Keratinocyte (primary cell): ENCODE results near the gene SH3BP5. TPM values are rescaled to one million over a fixed set of nuclear protein-coding genes. Genes with fewer than 3 reads are reported as not detected.

ENCODE experiments used
- DNase-seq: peaks from one replicate; pipeline ENCODE4 v3.0.0-alpha.2; 2011; ENCODE audit warnings: low read depth, missing footprints, low spot score
- FAIRE-seq: peaks from 2 replicates; lab custom pipeline; 2011; peaks lifted over from hg19 to GRCh38; lab: Jason Lieb, UNC
- H2AFZ ChIP-seq: 2 replicates; pipeline ENCODE4 v1.6.0; 2012; ENCODE audit warnings: low read length, control low read depth, inconsistent platforms; ENCODE audit not compliant: control insufficient read depth
- H3K27ac ChIP-seq: 2 replicates; pipeline ENCODE4 v1.5.1; 2011; ENCODE audit warnings: low read length; ENCODE audit not compliant: control insufficient read depth, insufficient read depth
- H3K27me3 ChIP-seq: 3 replicates; pipeline ENCODE4 v1.6.0; 2011; ENCODE audit warnings: low read length; ENCODE audit not compliant: control insufficient read depth, insufficient read depth; ENCODE audit errors: extremely low read depth
- H3K36me3 ChIP-seq, 2 experiments: 2 replicates in 1 of 2; 3 replicates in 1 of 2; pipeline ENCODE4 v1.5.1; 2011; ENCODE audit warnings: low read length in 2 of 2, mild to moderate bottlenecking in 1 of 2; ENCODE audit not compliant: control insufficient read depth in 2 of 2, insufficient read depth in 2 of 2; ENCODE audit errors: extremely low read depth in 1 of 2
- H3K4me1 ChIP-seq: 3 replicates; pipeline ENCODE4 v1.5.1; 2011; ENCODE audit warnings: low read length; ENCODE audit not compliant: control insufficient read depth, insufficient read depth; ENCODE audit errors: extremely low read depth
- H3K4me2 ChIP-seq: 3 replicates; pipeline ENCODE4 v1.6.0; 2011; ENCODE audit warnings: low read depth, low read length; ENCODE audit not compliant: control insufficient read depth, insufficient read depth; ENCODE audit errors: extremely low read depth
- H3K4me3 ChIP-seq, 3 experiments: fragments of 200-600 bp in 1 of 3; sonication (generic) in 1 of 3; 2 replicates in 2 of 3; 3 replicates in 1 of 3; pipeline ENCODE4 v1.5.1; 2011 to 2016; ENCODE audit warnings: low read length in 3 of 3, mild to moderate bottlenecking in 3 of 3, control low read depth in 2 of 3, inconsistent platforms in 1 of 3, low read depth in 1 of 3, mixed read lengths in 1 of 3, mixed run types in 1 of 3, moderate library complexity in 1 of 3; ENCODE audit not compliant: control insufficient read depth in 2 of 3, insufficient read depth in 2 of 3; ENCODE audit errors: extremely low read depth in 1 of 3
- H3K79me2 ChIP-seq: 2 replicates; pipeline ENCODE4 v1.6.0; 2012; ENCODE audit warnings: low read length; ENCODE audit not compliant: control insufficient read depth, insufficient read depth
- H3K9ac ChIP-seq: 3 replicates; pipeline ENCODE4 v1.6.0; 2011; ENCODE audit warnings: low read length; ENCODE audit not compliant: control insufficient read depth, insufficient read depth; ENCODE audit errors: extremely low read depth
- H3K9me1 ChIP-seq: 3 replicates; pipeline ENCODE4 v1.6.0; 2011; ENCODE audit warnings: low read length; ENCODE audit not compliant: control insufficient read depth, insufficient read depth; ENCODE audit errors: extremely low read depth
- H3K9me3 ChIP-seq: 2 replicates; pipeline ENCODE4 v1.5.1; 2012; ENCODE audit warnings: low read depth, low read length; ENCODE audit not compliant: control insufficient read depth
- H4K20me1 ChIP-seq: 3 replicates; pipeline ENCODE4 v1.6.0; 2011; ENCODE audit warnings: low read length; ENCODE audit not compliant: control insufficient read depth, insufficient read depth; ENCODE audit errors: extremely low read depth
- CTCF ChIP-seq, 3 experiments: IDR thresholded peaks in 1 of 3; conservative IDR thresholded peaks in 1 of 3; optimal IDR thresholded peaks in 1 of 3; 2 replicates in 2 of 3; 3 replicates in 1 of 3; pipeline versions ENCODE3 to v1.5.1; 2011; ENCODE audit warnings: low read length in 3 of 3, mild to moderate bottlenecking in 3 of 3, moderate library complexity in 2 of 3, control low read depth in 1 of 3, inconsistent platforms in 1 of 3; ENCODE audit not compliant: insufficient read depth in 2 of 3; ENCODE audit errors: extremely low read depth in 1 of 3
- EZH2 ChIP-seq: IDR thresholded peaks from one replicate; pipeline ENCODE4 v1.6.1; 2012; ENCODE audit warnings: inconsistent platforms, mild to moderate bottlenecking, low read length, moderate library complexity
- dilution Hi-C: fragments of 300-500 bp; cut with MboI; formaldehyde crosslinking; loops from one replicate; pipeline ENCODE4 v1.7.0; 2020; ENCODE audit warnings: low sequenced_read_pairs; ENCODE audit not compliant: extremely low pct_ligation_motif_present
- polyA plus RNA-seq, 5 experiments: library from polyadenylated mRNA; depleted of rRNA in 3 of 5; stranded (reverse) in 3 of 5; stranded (forward) in 1 of 5; unstranded in 1 of 5; fragments of >200 nt; gene quantifications; 1 replicate in 1 of 5; 2 replicates in 3 of 5; 3 replicates in 1 of 5; pipeline versions ENCODE4 v1.2.1 to v1.2.3, GENCODE V29; 2011 to 2012; ENCODE audit warnings: missing spikeins in 2 of 5, low read depth in 1 of 5, low replicate concordance in 1 of 5

SH3BP5 gene
- polyA plus RNA-seq, 1 donor (not counting 4 experiments of a cell fraction or from before 2014, with no cell fraction given): 13.4 TPM

GRCh38 chr3:15331072-15331605 is 1.2 kb downstream of the SH3BP5 start:
- TF ChIP-seq EZH2 (no peak), CTCF (optimal IDR thresholded peaks at IDR 0.05 in 1 of 3, IDR thresholded peaks at IDR 0.05 in 1 of 3, conservative IDR thresholded peaks at IDR 0.05 in 1 of 3; ENCODE audit: extremely low read depth in 1 of 3, insufficient read depth in 2 of 3, low read length in 3 of 3) (no peak)
- H2AFZ ChIP-seq: peak overlapping the region; percentile 95
- dilution Hi-C loops: no loop called here
- H3K9me3 ChIP-seq: no peaks in the 10 kb centered on the region
- peak overlapping the region; percentile 70 for H3K9ac ChIP-seq
- H3K36me3 ChIP-seq: peaks cover 0 to 1% of the 10 kb centered on the region in 2 experiments
- FAIRE-seq (no peak), DNase-seq (no peak)
- H3K79me2 ChIP-seq: no peaks in the 10 kb centered on the region
- H3K9me1 ChIP-seq: no peaks in the 10 kb centered on the region
- peaks cover 6% of the 10 kb centered on the region for H3K4me1 ChIP-seq
- H3K4me3 ChIP-seq: peak overlapping the region; percentile 87 to 89 (median 87)
- no peaks in the 10 kb centered on the region for H3K27me3 ChIP-seq
- H4K20me1 ChIP-seq: no peaks in the 10 kb centered on the region
- H3K4me2 ChIP-seq: peak overlapping the region; percentile 92
- no peak overlapping the region for H3K27ac ChIP-seq

GRCh38 chr3:15330031-15330596 is 2.3 kb downstream of the SH3BP5 start:
- no peaks in the 10 kb centered on the region for H3K9me1 ChIP-seq
- dilution Hi-C loops: no loop called here
- H3K27me3 ChIP-seq: no peaks in the 10 kb centered on the region
- no peak overlapping the region for H2AFZ ChIP-seq
- no peaks in the 10 kb centered on the region for H3K79me2 ChIP-seq
- H3K9me3 ChIP-seq: no peaks in the 10 kb centered on the region
- no peak for FAIRE-seq
- no peak for DNase-seq
- H3K27ac ChIP-seq: no peak overlapping the region
- TF ChIP-seq CTCF (optimal IDR thresholded peaks at IDR 0.05 in 1 of 3, IDR thresholded peaks at IDR 0.05 in 1 of 3, conservative IDR thresholded peaks at IDR 0.05 in 1 of 3; ENCODE audit: extremely low read depth in 1 of 3, insufficient read depth in 2 of 3, low read length in 3 of 3): no peak
- TF ChIP-seq EZH2: no peak
- peaks cover 9% of the 10 kb centered on the region for H3K4me1 ChIP-seq
- H3K9ac ChIP-seq: no peak overlapping the region
- H3K36me3 ChIP-seq: peaks cover 0 to 1% of the 10 kb centered on the region in 2 experiments
- no peaks in the 10 kb centered on the region for H4K20me1 ChIP-seq
- H3K4me3 ChIP-seq: no peak overlapping the region
- H3K4me2 ChIP-seq: no peak overlapping the region
